Ishikawa (cell line): ENCODE results near the gene CDR2L.

Experiments used
- CEBPB ChIP-seq: IDR thresholded peaks from 2 replicates; pipeline ENCODE4 v1.6.1; 2012
- CREB1 ChIP-seq: IDR thresholded peaks from 2 replicates; pipeline ENCODE4 v1.6.1; 2012; ENCODE audit warnings: low read depth
- FOXM1 ChIP-seq: IDR thresholded peaks from 2 replicates; pipeline ENCODE4 v1.6.1; 2012; ENCODE audit warnings: low read depth, borderline replicate concordance
- NFIC ChIP-seq: IDR thresholded peaks from 2 replicates; pipeline ENCODE4 v1.6.1; 2012
- RAD21 ChIP-seq: IDR thresholded peaks from 2 replicates; pipeline ENCODE4 v1.6.1; 2012; ENCODE audit warnings: low read depth
- TAF1 ChIP-seq: IDR thresholded peaks from 2 replicates; pipeline ENCODE4 v1.6.1; 2012; ENCODE audit warnings: low read depth, mild to moderate bottlenecking
- TCF12 ChIP-seq: IDR thresholded peaks from 2 replicates; pipeline ENCODE4 v1.6.1; 2012; ENCODE audit warnings: low read depth
- TEAD4 ChIP-seq: IDR thresholded peaks from 2 replicates; pipeline ENCODE4 v1.6.1; 2012
- ZBTB7A ChIP-seq: IDR thresholded peaks from 2 replicates; pipeline ENCODE4 v1.6.1; 2012; ENCODE audit warnings: low read depth
- TF ChIP-seq, protein P1 (sequence below): IDR thresholded peaks from 2 replicates; pipeline ENCODE4 v1.6.1; 2012

DNA sequence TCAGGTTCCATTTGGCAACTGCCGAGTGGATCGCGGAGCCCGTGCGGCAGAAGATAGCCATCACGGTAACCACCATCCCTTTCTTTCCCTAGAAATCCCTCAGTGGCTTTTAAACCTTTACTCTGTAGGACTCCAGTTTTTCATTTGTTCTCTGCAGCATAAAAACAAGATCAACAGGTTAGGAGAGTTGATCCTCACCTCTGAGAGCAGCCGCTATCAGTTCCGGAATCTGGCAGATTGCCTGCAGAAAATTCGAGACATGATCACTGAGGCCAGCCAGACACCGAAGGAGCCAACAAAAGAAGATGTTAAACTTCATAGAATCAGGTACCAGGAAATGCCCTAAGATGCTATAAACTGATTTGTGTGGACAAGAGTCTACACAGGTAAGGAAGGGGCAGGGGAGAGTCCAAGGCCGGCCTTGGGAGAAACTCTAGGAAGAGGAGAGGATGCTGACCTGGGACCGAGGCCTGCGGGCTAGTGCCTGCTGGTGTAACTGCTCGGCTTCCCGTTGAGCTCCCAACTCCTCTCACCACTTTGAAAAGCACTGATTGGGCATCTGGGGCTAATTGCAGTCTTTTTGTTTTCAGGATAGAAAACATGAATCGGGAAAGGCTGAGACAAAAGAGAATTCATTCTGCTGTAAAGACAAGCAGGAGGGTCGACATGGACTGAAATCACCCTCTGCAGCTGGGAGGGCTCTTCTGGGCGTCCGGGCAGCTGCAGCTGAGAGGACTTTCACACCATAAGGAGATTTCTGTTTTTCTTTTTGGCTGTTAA lies 33.1 kb downstream of the CDR2L start:
- no peak for TF ChIP-seq TAF1
- TF ChIP-seq CREB1: no peak
- no peak for TF ChIP-seq CEBPB
- TF ChIP-seq, protein P1, sequence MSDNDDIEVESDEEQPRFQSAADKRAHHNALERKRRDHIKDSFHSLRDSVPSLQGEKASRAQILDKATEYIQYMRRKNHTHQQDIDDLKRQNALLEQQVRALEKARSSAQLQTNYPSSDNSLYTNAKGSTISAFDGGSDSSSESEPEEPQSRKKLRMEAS: no peak
- no peak for TF ChIP-seq TCF12
- no peak for TF ChIP-seq ZBTB7A
- no peak for TF ChIP-seq FOXM1
- TF ChIP-seq TEAD4: no peak
- TF ChIP-seq NFIC: no peak
- TF ChIP-seq RAD21: no peak
